ENCODE results near the gene CCDC73. TPM values are rescaled to one million over a fixed set of nuclear protein-coding genes. Genes with fewer than 3 reads are reported as not detected.

Gene CCDC73
- total and polyA plus RNA-seq, 2 of the 4 experiments (the other 2 are of a cell fraction): not detected

DNA sequence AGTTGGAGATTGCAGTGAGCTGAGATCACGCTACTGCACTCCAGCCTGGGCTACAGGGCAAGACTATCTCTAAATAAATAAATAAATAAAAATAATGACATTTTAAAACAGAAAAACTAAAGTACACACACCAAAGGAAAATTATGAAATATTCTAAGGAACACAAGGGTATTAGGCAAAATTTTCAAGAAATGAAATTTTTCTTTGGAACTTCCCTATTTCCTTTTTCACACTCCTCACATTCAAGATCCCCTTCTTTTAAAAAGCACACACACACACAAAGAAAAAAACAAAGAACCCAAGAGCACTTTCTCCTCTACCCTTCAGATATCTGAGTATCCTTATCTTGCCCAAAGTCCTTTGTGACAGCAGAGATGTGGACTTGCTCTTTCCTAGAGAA lies 92.8 kb downstream of the CCDC73 start:
- ChIA-PET POLR2A (ENCODE audit: unreplicated experiment) (no interaction called here), CTCF (no interaction called here)
- Histone ChIP-seq H2AK5ac (ENCODE audit: low read depth, low read length) (no peak overlapping the region), H3K36me3 (ENCODE audit: control insufficient read depth, insufficient read depth, low read length) (no peaks in the 10 kb centered on the region), H3K4me3 (ENCODE audit: insufficient read depth, low read depth, low read length) (no peak overlapping the region), H4K20me1 (ENCODE audit: insufficient read depth, low read length) (no peaks in the 10 kb centered on the region), H4K8ac (ENCODE audit: low read depth in 2 of 2, low read length in 2 of 2) (no peak overlapping the region), H3K56ac (ENCODE audit: extremely low read depth, insufficient read depth, low read length) (no peak overlapping the region), H3K23ac (ENCODE audit: low read depth, low read length) (no peak overlapping the region), H3K9me1 (ENCODE audit: insufficient read depth, low read length) (no peaks in the 10 kb centered on the region), H4K5ac (ENCODE audit: low read depth, low read length) (no peak overlapping the region), H2BK120ac (ENCODE audit: low read depth, low read length) (no peak overlapping the region), H2BK20ac (ENCODE audit: low read depth, low read length) (no peak overlapping the region), H3K4me1 (ENCODE audit: control insufficient read depth, insufficient read depth, low read length) (no peaks in the 10 kb centered on the region), H3K27ac (ENCODE audit: insufficient read depth, low read length) (no peak overlapping the region), H3K14ac (replicated peaks; ENCODE audit: low read depth, low read length) (no peak overlapping the region), H3K9ac (ENCODE audit: low read depth, low read length) (no peak overlapping the region), H2AFZ (replicated peaks; ENCODE audit: low read length, poor library complexity) (no peak overlapping the region), H3K4me2 (ENCODE audit: low read depth, low read length) (no peak overlapping the region), H3K9me3 (ENCODE audit: control insufficient read depth, insufficient read depth, low read length) (0 out of 2 replicates have a peak, but pooled peaks cover 2% of the 10 kb centered on the region), H2BK5ac (ENCODE audit: low read depth, low read length, poor library complexity, severe bottlenecking) (no peak overlapping the region), H3K18ac (ENCODE audit: low read depth, low read length) (no peak overlapping the region), H4K91ac (ENCODE audit: insufficient read depth, low read depth, low read length) (no peak overlapping the region), H3K79me1 (ENCODE audit: low read depth in 1 of 2, low read length in 2 of 2) (no peaks in the 10 kb centered on the region), H3K4ac (ENCODE audit: low read depth, low read length) (no peak overlapping the region), H2BK15ac (ENCODE audit: low read depth, low read length) (no peak overlapping the region), H3K27me3 (ENCODE audit: control insufficient read depth, insufficient read depth, low read length) (no peaks in the 10 kb centered on the region; the same call in none of the 2 replicates), H2AK9ac (replicated peaks; ENCODE audit: low read depth, low read length, poor library complexity) (no peak overlapping the region)
- intact Hi-C loops (cut with micrococcal nuclease) (no loop called here), in situ Hi-C loops (cut with MboI; ENCODE audit: low sequenced_read_pairs) (no loop called here), dilution Hi-C loops (cut with HindIII; ENCODE audit: low sequenced_read_pairs, unreplicated experiment) (no loop called here)
- ATAC-seq (ENCODE audit: low read depth) (no peak), DNase-seq (no peak)
- no CpG with 5 or more reads among the region's 1 CpG for WGBS, 2 experiments (ENCODE audit: extremely low coverage in 2 of 2, insufficient read length in 1 of 2)
- BruUV-seq (replicated peaks): no TSS peak
- TF ChIP-seq RAD21 (IDR thresholded peaks at IDR 0.05; ENCODE audit: low read length) (no peak), NFE2L2 (IDR thresholded peaks at IDR 0.05; ENCODE audit: low read depth, low read length) (no peak), BHLHE40 (IDR thresholded peaks at IDR 0.05; ENCODE audit: low read depth, low read length) (no peak), MAZ (IDR thresholded peaks at IDR 0.05; ENCODE audit: borderline replicate concordance, low read depth, low read length) (no peak), RCOR1 (IDR thresholded peaks at IDR 0.05; ENCODE audit: insufficient replicate concordance, low read length) (no peak)
- TF ChIP-seq, protein P1, sequence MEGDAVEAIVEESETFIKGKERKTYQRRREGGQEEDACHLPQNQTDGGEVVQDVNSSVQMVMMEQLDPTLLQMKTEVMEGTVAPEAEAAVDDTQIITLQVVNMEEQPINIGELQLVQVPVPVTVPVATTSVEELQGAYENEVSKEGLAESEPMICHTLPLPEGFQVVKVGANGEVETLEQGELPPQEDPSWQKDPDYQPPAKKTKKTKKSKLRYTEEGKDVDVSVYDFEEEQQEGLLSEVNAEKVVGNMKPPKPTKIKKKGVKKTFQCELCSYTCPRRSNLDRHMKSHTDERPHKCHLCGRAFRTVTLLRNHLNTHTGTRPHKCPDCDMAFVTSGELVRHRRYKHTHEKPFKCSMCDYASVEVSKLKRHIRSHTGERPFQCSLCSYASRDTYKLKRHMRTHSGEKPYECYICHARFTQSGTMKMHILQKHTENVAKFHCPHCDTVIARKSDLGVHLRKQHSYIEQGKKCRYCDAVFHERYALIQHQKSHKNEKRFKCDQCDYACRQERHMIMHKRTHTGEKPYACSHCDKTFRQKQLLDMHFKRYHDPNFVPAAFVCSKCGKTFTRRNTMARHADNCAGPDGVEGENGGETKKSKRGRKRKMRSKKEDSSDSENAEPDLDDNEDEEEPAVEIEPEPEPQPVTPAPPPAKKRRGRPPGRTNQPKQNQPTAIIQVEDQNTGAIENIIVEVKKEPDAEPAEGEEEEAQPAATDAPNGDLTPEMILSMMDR (conservative IDR thresholded peaks at IDR 0.05; ENCODE audit: low read depth, low read length): no peak
